Measurements from ENCODE around the gene ZNF324B. TPM values are rescaled to one million over a fixed set of nuclear protein-coding genes. Genes with fewer than 3 reads are reported as not detected.

Gene ZNF324B
- total RNA-seq, 1 experiment from 2014 or later, result 6.3 TPM

DNA sequence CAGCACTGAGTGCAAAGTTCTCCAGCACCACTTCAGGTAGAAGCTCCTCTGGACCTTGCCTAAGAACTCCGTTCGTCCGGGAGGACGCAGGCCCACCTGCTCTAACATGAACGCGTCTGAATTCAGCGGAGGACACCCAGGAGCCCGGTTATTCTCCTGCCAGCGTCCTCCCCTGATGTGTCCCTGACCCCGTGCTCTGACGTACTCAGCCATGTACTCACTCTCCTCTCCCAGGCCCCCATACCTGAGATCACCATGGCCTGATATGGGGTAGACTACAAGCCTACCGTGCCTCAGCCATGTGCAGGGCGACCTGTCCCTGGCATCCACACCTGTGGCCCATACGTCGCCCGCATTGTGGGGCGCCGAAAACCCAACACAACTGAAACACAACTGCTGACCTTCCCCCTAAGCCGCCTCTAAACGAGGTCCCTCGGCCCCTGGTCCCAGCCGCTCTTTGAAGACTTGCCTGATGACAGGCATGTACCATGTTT, 43.7 kb upstream of the ZNF324B start:
- Histone ChIP-seq H4K8ac (replicated peaks; ENCODE audit: insufficient read length, low read depth, low read length) (no peak overlapping the region), H4K91ac (ENCODE audit: insufficient read length, low read depth, low read length) (no peak overlapping the region), H3K27me3 (ENCODE audit: insufficient read depth, low read length) (no peaks in the 10 kb centered on the region; the same call in 1 of the 2 replicates), H2BK5ac (ENCODE audit: insufficient read length, low read length) (no peak overlapping the region), H2AFZ (ENCODE audit: low read length) (no peak overlapping the region), H3K9ac (ENCODE audit: extremely low read depth, insufficient read length, low read length) (peak overlapping the region; percentile 84), H2BK12ac (ENCODE audit: insufficient read length, low read depth, low read length) (no peak overlapping the region), H3K4me1 (ENCODE audit: insufficient read depth, low read length) (peaks cover 5% of the 10 kb centered on the region; the same call in 1 of the 2 replicates), H3K4ac (ENCODE audit: low read depth, low read length) (no peak overlapping the region), H3K9me3 (ENCODE audit: control insufficient read depth, low read depth, low read length) (no peaks in the 10 kb centered on the region), H3K4me2 (ENCODE audit: insufficient read depth, insufficient read length, low read length) (peak overlapping the region; percentile 87), H2AK5ac (ENCODE audit: insufficient read length, low read length) (no peak overlapping the region), H3K23me2 (ENCODE audit: insufficient read length, low read depth, low read length, poor library complexity, severe bottlenecking) (peaks cover 15% of the 10 kb centered on the region), H3K79me2 (ENCODE audit: insufficient read depth, low read length) (no peaks in the 10 kb centered on the region), H3T11ph (ENCODE audit: low read length) (no peak overlapping the region), H3K56ac (ENCODE audit: insufficient read length, low read depth, low read length) (no peak overlapping the region), H3K18ac (ENCODE audit: insufficient read length, low read depth, low read length) (peak overlapping the region; percentile 52), H4K20me1 (ENCODE audit: control insufficient read depth, insufficient read depth, insufficient read length) (peaks cover 3% of the 10 kb centered on the region), H4K5ac (ENCODE audit: insufficient read length, low read depth, low read length) (no peak overlapping the region), H2BK20ac (ENCODE audit: low read depth, low read length, poor library complexity, severe bottlenecking) (no peak overlapping the region), H3K79me1 (ENCODE audit: insufficient read depth, low read depth, low read length, poor library complexity, severe bottlenecking) (no peaks in the 10 kb centered on the region), H3K23ac (ENCODE audit: insufficient read length, low read depth, low read length) (no peak overlapping the region), H3K14ac (ENCODE audit: insufficient read depth, low read length) (peak overlapping the region; percentile 75), H3K27ac (ENCODE audit: insufficient read length, low read depth, low read length) (no peak overlapping the region), H2BK120ac (ENCODE audit: low read depth, low read length, poor library complexity, severe bottlenecking) (no peak overlapping the region), H2BK15ac (ENCODE audit: low read depth, low read length) (no peak overlapping the region)
- DNase-seq, result peak; percentile 46
- peaks cover 19 to 23% of the 10 kb centered on the region in 2 experiments for H3K4me1 Mint-ChIP-seq
- peaks cover 8 to 11% (median 9%) of the 10 kb centered on the region in 3 experiments; a peak in 6 of 7 replicates for H3K36me3 Mint-ChIP-seq (ENCODE audit: insufficient read depth in 1 of 3, low read depth in 3 of 3)
- peak overlapping the region; percentile 87 to 94 for H3K4me3 Mint-ChIP-seq
- no CpG with 5 or more reads among the region's 22 CpGs for WGBS (ENCODE audit: extremely low coverage, insufficient read length, low lambda C conversion rate)
- peak overlapping the region in 1 of 3 experiments; percentile 94; a peak in 3 of 7 replicates for H3K27ac Mint-ChIP-seq
- H3K9me3 Mint-ChIP-seq, result peaks cover 10 to 13% of the 10 kb centered on the region in 2 experiments; a peak in 4 of 5 replicates
- H3K27me3 Mint-ChIP-seq (ENCODE audit: low read depth), result peaks cover 13% of the 10 kb centered on the region
- TF ChIP-seq, protein P1, sequence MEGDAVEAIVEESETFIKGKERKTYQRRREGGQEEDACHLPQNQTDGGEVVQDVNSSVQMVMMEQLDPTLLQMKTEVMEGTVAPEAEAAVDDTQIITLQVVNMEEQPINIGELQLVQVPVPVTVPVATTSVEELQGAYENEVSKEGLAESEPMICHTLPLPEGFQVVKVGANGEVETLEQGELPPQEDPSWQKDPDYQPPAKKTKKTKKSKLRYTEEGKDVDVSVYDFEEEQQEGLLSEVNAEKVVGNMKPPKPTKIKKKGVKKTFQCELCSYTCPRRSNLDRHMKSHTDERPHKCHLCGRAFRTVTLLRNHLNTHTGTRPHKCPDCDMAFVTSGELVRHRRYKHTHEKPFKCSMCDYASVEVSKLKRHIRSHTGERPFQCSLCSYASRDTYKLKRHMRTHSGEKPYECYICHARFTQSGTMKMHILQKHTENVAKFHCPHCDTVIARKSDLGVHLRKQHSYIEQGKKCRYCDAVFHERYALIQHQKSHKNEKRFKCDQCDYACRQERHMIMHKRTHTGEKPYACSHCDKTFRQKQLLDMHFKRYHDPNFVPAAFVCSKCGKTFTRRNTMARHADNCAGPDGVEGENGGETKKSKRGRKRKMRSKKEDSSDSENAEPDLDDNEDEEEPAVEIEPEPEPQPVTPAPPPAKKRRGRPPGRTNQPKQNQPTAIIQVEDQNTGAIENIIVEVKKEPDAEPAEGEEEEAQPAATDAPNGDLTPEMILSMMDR (conservative IDR thresholded peaks at IDR 0.05), result no peak
